Measurements from ENCODE around the gene TMEM123. TPM values are rescaled to one million over a fixed set of nuclear protein-coding genes. Genes with fewer than 3 reads are reported as not detected.

TMEM123 gene
- total RNA-seq, 1 experiment from 2014 or later: 73.7 TPM

- H3K27me3 ChIP-seq (ENCODE audit: control insufficient read depth, insufficient read depth, low read length): no peaks in the 10 kb centered on the region
- no peak overlapping the region for H3K4me3 ChIP-seq (ENCODE audit: insufficient read depth, low read depth, low read length)
- DNase-seq: no peak
- no peaks in the 10 kb centered on the region for H3K36me3 ChIP-seq (replicated peaks; ENCODE audit: control insufficient read depth, insufficient read depth, low read length)
Measured at GRCh38 chr11:102482433-102482832, 29.9 kb upstream of the TMEM123 start.

GRCh38 chr11:102479733-102480132 lies 27.2 kb upstream of the TMEM123 start:
- no peaks in the 10 kb centered on the region for H3K27me3 ChIP-seq (ENCODE audit: control insufficient read depth, insufficient read depth, low read length)
- DNase-seq: no peak
- no peak overlapping the region for H3K4me3 ChIP-seq (ENCODE audit: insufficient read depth, low read depth, low read length)
- H3K36me3 ChIP-seq (replicated peaks; ENCODE audit: control insufficient read depth, insufficient read depth, low read length): no peaks in the 10 kb centered on the region

GRCh38 chr11:102478673-102479299 lies 26.2 kb upstream of the TMEM123 start:
- no peaks in the 10 kb centered on the region for H3K36me3 ChIP-seq (replicated peaks; ENCODE audit: control insufficient read depth, insufficient read depth, low read length)
- no peaks in the 10 kb centered on the region for H3K27me3 ChIP-seq (ENCODE audit: control insufficient read depth, insufficient read depth, low read length)
- no peak for DNase-seq
- H3K4me3 ChIP-seq (ENCODE audit: insufficient read depth, low read depth, low read length): no peak overlapping the region

GRCh38 chr11:102476812-102477211 lies 24.2 kb upstream of the TMEM123 start:
- H3K27me3 ChIP-seq (ENCODE audit: control insufficient read depth, insufficient read depth, low read length): no peaks in the 10 kb centered on the region
- no peak overlapping the region for H3K4me3 ChIP-seq (ENCODE audit: insufficient read depth, low read depth, low read length)
- H3K36me3 ChIP-seq (replicated peaks; ENCODE audit: control insufficient read depth, insufficient read depth, low read length): no peaks in the 10 kb centered on the region
- DNase-seq: no peak

- H3K36me3 ChIP-seq (replicated peaks; ENCODE audit: control insufficient read depth, insufficient read depth, low read length): no peaks in the 10 kb centered on the region
- DNase-seq: no peak
- H3K27me3 ChIP-seq (ENCODE audit: control insufficient read depth, insufficient read depth, low read length): no peaks in the 10 kb centered on the region
- no peak overlapping the region for H3K4me3 ChIP-seq (ENCODE audit: insufficient read depth, low read depth, low read length)
Measured at GRCh38 chr11:102476069-102476468, 23.5 kb upstream of the TMEM123 start.

- no peak for DNase-seq
- no peaks in the 10 kb centered on the region for H3K27me3 ChIP-seq (ENCODE audit: control insufficient read depth, insufficient read depth, low read length)
- no peaks in the 10 kb centered on the region for H3K36me3 ChIP-seq (replicated peaks; ENCODE audit: control insufficient read depth, insufficient read depth, low read length)
- H3K4me3 ChIP-seq (ENCODE audit: insufficient read depth, low read depth, low read length): no peak overlapping the region
Measured at GRCh38 chr11:102473543-102473942, 21.0 kb upstream of the TMEM123 start.

- no peaks in the 10 kb centered on the region for H3K27me3 ChIP-seq (ENCODE audit: control insufficient read depth, insufficient read depth, low read length)
- DNase-seq: no peak
- H3K4me3 ChIP-seq (ENCODE audit: insufficient read depth, low read depth, low read length): no peak overlapping the region
- H3K36me3 ChIP-seq (replicated peaks; ENCODE audit: control insufficient read depth, insufficient read depth, low read length): no peaks in the 10 kb centered on the region
Measured at GRCh38 chr11:102472127-102472526, 19.6 kb upstream of the TMEM123 start.

- no peak overlapping the region for H3K4me3 ChIP-seq (ENCODE audit: insufficient read depth, low read depth, low read length)
- no peaks in the 10 kb centered on the region for H3K27me3 ChIP-seq (ENCODE audit: control insufficient read depth, insufficient read depth, low read length)
- DNase-seq: no peak
- H3K36me3 ChIP-seq (replicated peaks; ENCODE audit: control insufficient read depth, insufficient read depth, low read length): no peaks in the 10 kb centered on the region
Measured at GRCh38 chr11:102471474-102471873, 18.9 kb upstream of the TMEM123 start.

GRCh38 chr11:102470251-102470650 lies 17.7 kb upstream of the TMEM123 start:
- Histone ChIP-seq H3K27me3 (ENCODE audit: control insufficient read depth, insufficient read depth, low read length) (no peaks in the 10 kb centered on the region), H3K4me3 (ENCODE audit: insufficient read depth, low read depth, low read length) (no peak overlapping the region)

GRCh38 chr11:102469196-102469821 lies 16.7 kb upstream of the TMEM123 start:
- no peak for DNase-seq
- no peaks in the 10 kb centered on the region for H3K36me3 ChIP-seq (replicated peaks; ENCODE audit: control insufficient read depth, insufficient read depth, low read length)
- H3K27me3 ChIP-seq (ENCODE audit: control insufficient read depth, insufficient read depth, low read length): no peaks in the 10 kb centered on the region
- H3K4me3 ChIP-seq (ENCODE audit: insufficient read depth, low read depth, low read length): no peak overlapping the region

More at GRCh38 chr11:102470251-102470650, 17.7 kb upstream of the TMEM123 start:
- no peak for DNase-seq
- H3K36me3 ChIP-seq (replicated peaks; ENCODE audit: control insufficient read depth, insufficient read depth, low read length): no peaks in the 10 kb centered on the region

- H3K4me3 ChIP-seq (ENCODE audit: insufficient read depth, low read depth, low read length): no peak overlapping the region
- H3K27me3 ChIP-seq (ENCODE audit: control insufficient read depth, insufficient read depth, low read length): no peaks in the 10 kb centered on the region
- H3K36me3 ChIP-seq (replicated peaks; ENCODE audit: control insufficient read depth, insufficient read depth, low read length): no peaks in the 10 kb centered on the region
- no peak for DNase-seq
Measured at GRCh38 chr11:102468616-102469195, 16.1 kb upstream of the TMEM123 start.

GRCh38 chr11:102467853-102468580 lies 15.5 kb upstream of the TMEM123 start:
- Histone ChIP-seq H3K36me3 (replicated peaks; ENCODE audit: control insufficient read depth, insufficient read depth, low read length) (no peaks in the 10 kb centered on the region), H3K27me3 (ENCODE audit: control insufficient read depth, insufficient read depth, low read length) (no peaks in the 10 kb centered on the region), H3K4me3 (ENCODE audit: insufficient read depth, low read depth, low read length) (no peak overlapping the region)
- no peak for DNase-seq

- H3K27me3 ChIP-seq (ENCODE audit: control insufficient read depth, insufficient read depth, low read length): no peaks in the 10 kb centered on the region
- H3K36me3 ChIP-seq (replicated peaks; ENCODE audit: control insufficient read depth, insufficient read depth, low read length): no peaks in the 10 kb centered on the region
- DNase-seq: no peak
- H3K4me3 ChIP-seq (ENCODE audit: insufficient read depth, low read depth, low read length): no peak overlapping the region
Measured at GRCh38 chr11:102467080-102467708, 14.6 kb upstream of the TMEM123 start.

- DNase-seq: no peak
- H3K4me3 ChIP-seq (ENCODE audit: insufficient read depth, low read depth, low read length): no peak overlapping the region
- no peaks in the 10 kb centered on the region for H3K36me3 ChIP-seq (replicated peaks; ENCODE audit: control insufficient read depth, insufficient read depth, low read length)
- H3K27me3 ChIP-seq (ENCODE audit: control insufficient read depth, insufficient read depth, low read length): no peaks in the 10 kb centered on the region
Measured at GRCh38 chr11:102465696-102466095, 13.1 kb upstream of the TMEM123 start.

Data from H7 (cell line).